ENCODE results near the gene KLHL25. TPM values are rescaled to one million over a fixed set of nuclear protein-coding genes. Genes with fewer than 3 reads are reported as not detected.

Gene KLHL25
- total RNA-seq, 2 experiments from 2014 or later, result 4.1 to 4.7 TPM

GRCh38 chr15:85752491-85752961, 42.2 kb downstream of the KLHL25 start:
- CTCF ChIA-PET, result no interaction called here
- POLR2A ChIA-PET, result no interaction called here

- ChIA-PET POLR2A (no interaction called here), CTCF (no interaction called here)
These were observed 42.6 kb downstream of the KLHL25 start for GRCh38 chr15:85752124-85752475.

- POLR2A ChIA-PET, result no interaction called here
- CTCF ChIA-PET, result interaction anchor here (0.6 kb wide), 1 partner anchor 26 kb away, joined by 3 read pairs; no protein-coding TSS in a partner anchor
These were observed 43.2 kb downstream of the KLHL25 start for GRCh38 chr15:85751291-85752123.

GRCh38 chr15:85750319-85751290, 44.1 kb downstream of the KLHL25 start:
- ChIA-PET POLR2A (interaction anchor here (0.7 kb wide), 1 partner anchor 596 kb away, joined by 3 read pairs; no protein-coding TSS in a partner anchor), CTCF (interaction anchor here (0.6 kb wide), 1 partner anchor 27 kb away, joined by 3 read pairs; no protein-coding TSS in a partner anchor)

- POLR2A ChIA-PET, result interaction anchor here (0.7 kb wide), 1 partner anchor 597 kb away, joined by 3 read pairs; no protein-coding TSS in a partner anchor
- CTCF ChIA-PET, result no interaction called here
These were observed 45.2 kb downstream of the KLHL25 start for GRCh38 chr15:85749261-85750151.

- ChIA-PET CTCF (no interaction called here), POLR2A (no interaction called here)
These were observed 46.0 kb downstream of the KLHL25 start for GRCh38 chr15:85748729-85749128.

GRCh38 chr15:85748176-85748575, 46.5 kb downstream of the KLHL25 start:
- POLR2A ChIA-PET, result no interaction called here
- CTCF ChIA-PET, result no interaction called here

- CTCF ChIA-PET, result no interaction called here
- POLR2A ChIA-PET, result no interaction called here
These were observed 48.1 kb downstream of the KLHL25 start for GRCh38 chr15:85746641-85747040.

- POLR2A ChIA-PET, result no interaction called here
- CTCF ChIA-PET, result interaction anchor here (0.6 kb wide), 1 partner anchor 752 kb away, joined by 4 read pairs; no protein-coding TSS in a partner anchor
These were observed 49.1 kb downstream of the KLHL25 start for GRCh38 chr15:85745525-85746150.

- ChIA-PET POLR2A (no interaction called here), CTCF (no interaction called here)
These were observed 49.7 kb downstream of the KLHL25 start for GRCh38 chr15:85745023-85745422.

- ChIA-PET POLR2A (no interaction called here), CTCF (no interaction called here)
These were observed 50.1 kb downstream of the KLHL25 start for GRCh38 chr15:85744579-85744978.

GRCh38 chr15:85743392-85744055, 51.2 kb downstream of the KLHL25 start:
- POLR2A ChIA-PET, result no interaction called here
- CTCF ChIA-PET, result interaction anchor here (1.4 kb wide), 1 partner anchor 10 kb away, joined by 7 read pairs; no protein-coding TSS in a partner anchor

- ChIA-PET POLR2A (no interaction called here), CTCF (interaction anchor here (0.5 to 1.4 kb wide), 2 partner anchors 9 to 12 kb away, joined by 3 to 7 read pairs; no protein-coding TSS in a partner anchor)
These were observed 52.4 kb downstream of the KLHL25 start for GRCh38 chr15:85742186-85742821.

GRCh38 chr15:85741662-85742061, 53.1 kb downstream of the KLHL25 start:
- ChIA-PET CTCF (interaction anchor here (0.5 kb wide), 1 partner anchor 12 kb away, joined by 3 read pairs; no protein-coding TSS in a partner anchor), POLR2A (no interaction called here)

- ChIA-PET POLR2A (no interaction called here), CTCF (interaction anchor here (0.6 kb wide), 1 partner anchor 39 kb away, joined by 3 read pairs; no protein-coding TSS in a partner anchor)
These were observed 53.7 kb downstream of the KLHL25 start for GRCh38 chr15:85741021-85741421.

GRCh38 chr15:85737061-85737460, 57.7 kb downstream of the KLHL25 start:
- ChIA-PET CTCF (interaction anchor here (1.6 kb wide), 1 partner anchor 440 kb away, joined by 3 read pairs; no protein-coding TSS in a partner anchor), POLR2A (no interaction called here)

- CTCF ChIA-PET, result interaction anchor here (2.3 to 2.6 kb wide), 2 partner anchors 10 to 107 kb away, joined by 7 to 8 read pairs; no protein-coding TSS in a partner anchor
- POLR2A ChIA-PET, result interaction anchor here (0.6 kb wide), 1 partner anchor 69 kb away, joined by 3 read pairs; no protein-coding TSS in a partner anchor
These were observed 61.3 kb downstream of the KLHL25 start for GRCh38 chr15:85733416-85733815.
